ENCODE measurements around the gene TOM1L1. TPM values are rescaled to one million over a fixed set of nuclear protein-coding genes. Genes with fewer than 3 reads are reported as not detected.

The TOM1L1 gene
- total RNA-seq, 3 donors from 2014 or later (not counting 1 experiment from before 2014, with no cell fraction given) = not detected

- no peaks in the 10 kb centered on the region for H3K36me3 ChIP-seq (ENCODE audit: control insufficient read depth, insufficient read depth, low read length)
- TF ChIP-seq CTCF (IDR thresholded peaks at IDR 0.05) = no peak
- Mint-ChIP-seq H3K27me3 (ENCODE audit: low read depth in 2 of 2) (no peaks in the 10 kb centered on the region), H3K36me3 (peaks cover 6% of the 10 kb centered on the region), H3K9me3 (peaks cover 2 to 3% of the 10 kb centered on the region in 2 donors), H3K4me3 (no peak overlapping the region), H3K4me1 (no peaks in the 10 kb centered on the region), H3K27ac (no peak overlapping the region)
- no peak overlapping the region for H3K4me3 ChIP-seq (ENCODE audit: low read length)
- H3K27ac ChIP-seq (ENCODE audit: low read length) = no peak overlapping the region
- H3K9me3 ChIP-seq (ENCODE audit: control insufficient read depth, insufficient read depth, low read length) = no peaks in the 10 kb centered on the region
- H3K27me3 ChIP-seq (ENCODE audit: control insufficient read depth, insufficient read depth, low read length) = no peaks in the 10 kb centered on the region
- intact Hi-C loops (cut with micrococcal nuclease) = no loop called here
- no peak for DNase-seq
- WGBS (ENCODE audit: insufficient coverage) = 96% methylated on average over 6 of the region's 6 CpGs
- ATAC-seq = no peak
- H3K4me1 ChIP-seq (ENCODE audit: control insufficient read depth, insufficient read depth, low read length) = no peaks in the 10 kb centered on the region
These were observed 20.2 kb downstream of the TOM1L1 start for GRCh38 chr17:54920819-54921218.

- H3K9me3 ChIP-seq (ENCODE audit: control insufficient read depth, insufficient read depth, low read length) = no peaks in the 10 kb centered on the region
- H3K4me3 ChIP-seq (ENCODE audit: low read length) = no peak overlapping the region
- no peak for TF ChIP-seq CTCF (IDR thresholded peaks at IDR 0.05)
- H3K27ac ChIP-seq (ENCODE audit: low read length) = no peak overlapping the region
- H3K27ac Mint-ChIP-seq = no peak overlapping the region
- no peaks in the 10 kb centered on the region for H3K27me3 Mint-ChIP-seq (ENCODE audit: low read depth in 2 of 2)
- H3K4me3 Mint-ChIP-seq = no peak overlapping the region
- 88% methylated on average over 4 of the region's 5 CpGs for WGBS (ENCODE audit: insufficient coverage)
- ATAC-seq (no peak), DNase-seq (no peak)
- no peaks in the 10 kb centered on the region for H3K4me1 ChIP-seq (ENCODE audit: control insufficient read depth, insufficient read depth, low read length)
- no peaks in the 10 kb centered on the region for H3K36me3 ChIP-seq (ENCODE audit: control insufficient read depth, insufficient read depth, low read length)
- intact Hi-C loops (cut with micrococcal nuclease) = no loop called here
- H3K27me3 ChIP-seq (ENCODE audit: control insufficient read depth, insufficient read depth, low read length) = no peaks in the 10 kb centered on the region
- H3K9me3 Mint-ChIP-seq = no peaks in the 10 kb centered on the region
- H3K4me1 Mint-ChIP-seq = no peaks in the 10 kb centered on the region
- no peaks in the 10 kb centered on the region for H3K36me3 Mint-ChIP-seq
These were observed 23.8 kb downstream of the TOM1L1 start for GRCh38 chr17:54924405-54924804.

DNA sequence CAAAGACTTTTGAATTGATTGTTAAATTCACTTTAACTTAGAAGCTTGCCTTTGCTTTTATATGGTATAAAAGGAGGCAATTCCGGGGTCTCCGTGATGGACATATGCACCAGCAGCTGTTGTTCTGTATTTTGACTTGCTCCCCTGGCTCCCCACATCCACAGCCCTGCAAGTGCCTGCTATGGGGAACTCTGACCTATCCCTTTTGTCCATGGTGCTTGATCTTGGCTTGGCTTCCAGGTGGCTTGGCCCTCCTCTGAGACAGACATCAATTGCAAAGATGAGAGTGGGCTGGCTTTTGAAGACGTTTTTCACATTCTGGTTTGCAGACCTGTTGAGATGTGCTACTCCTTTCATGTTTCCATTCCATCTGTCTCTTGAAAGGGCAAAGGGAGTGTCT, 26.9 kb downstream of the TOM1L1 start:
- no peak for TF ChIP-seq CTCF (IDR thresholded peaks at IDR 0.05)
- Histone ChIP-seq H3K4me3 (ENCODE audit: low read length) (no peak overlapping the region), H3K36me3 (ENCODE audit: control insufficient read depth, insufficient read depth, low read length) (no peaks in the 10 kb centered on the region), H3K27ac (ENCODE audit: low read length) (no peak overlapping the region), H3K9me3 (ENCODE audit: control insufficient read depth, insufficient read depth, low read length) (no peaks in the 10 kb centered on the region), H3K27me3 (ENCODE audit: control insufficient read depth, insufficient read depth, low read length) (no peaks in the 10 kb centered on the region), H3K4me1 (ENCODE audit: control insufficient read depth, insufficient read depth, low read length) (no peaks in the 10 kb centered on the region)
- Mint-ChIP-seq H3K27ac (no peak overlapping the region), H3K36me3 (no peaks in the 10 kb centered on the region), H3K9me3 (no peaks in the 10 kb centered on the region), H3K4me1 (no peaks in the 10 kb centered on the region), H3K4me3 (no peak overlapping the region), H3K27me3 (ENCODE audit: low read depth in 2 of 2) (no peaks in the 10 kb centered on the region)
- DNase-seq (no peak), ATAC-seq (no peak)
- WGBS (ENCODE audit: insufficient coverage) = 69% methylated on average over 3 of the region's 3 CpGs
- intact Hi-C loops (cut with micrococcal nuclease) = no loop called here

GRCh38 chr17:54932711-54933110, 32.1 kb downstream of the TOM1L1 start:
- no peak for TF ChIP-seq CTCF (IDR thresholded peaks at IDR 0.05)
- ATAC-seq = no peak
- no peak for DNase-seq
- Histone ChIP-seq H3K4me3 (ENCODE audit: low read length) (no peak overlapping the region), H3K27ac (ENCODE audit: low read length) (no peak overlapping the region), H3K9me3 (ENCODE audit: control insufficient read depth, insufficient read depth, low read length) (no peaks in the 10 kb centered on the region), H3K27me3 (ENCODE audit: control insufficient read depth, insufficient read depth, low read length) (no peaks in the 10 kb centered on the region), H3K4me1 (ENCODE audit: control insufficient read depth, insufficient read depth, low read length) (no peaks in the 10 kb centered on the region), H3K36me3 (ENCODE audit: control insufficient read depth, insufficient read depth, low read length) (no peaks in the 10 kb centered on the region)
- H3K9me3 Mint-ChIP-seq = no peaks in the 10 kb centered on the region
- WGBS (ENCODE audit: insufficient coverage) = 0% methylated on average over 1 of the region's 1 CpG
- no peaks in the 10 kb centered on the region for H3K4me1 Mint-ChIP-seq
- H3K27me3 Mint-ChIP-seq (ENCODE audit: low read depth in 2 of 2) = peaks cover 0 to 3% of the 10 kb centered on the region in 2 donors
- H3K27ac Mint-ChIP-seq = no peak overlapping the region
- intact Hi-C loops (cut with micrococcal nuclease) = no loop called here
- H3K36me3 Mint-ChIP-seq = no peaks in the 10 kb centered on the region
- H3K4me3 Mint-ChIP-seq = no peak overlapping the region
